A673 (cell line): ENCODE measurements around the gene GOLGA1. TPM values are rescaled to one million over a fixed set of nuclear protein-coding genes. Genes with fewer than 3 reads are reported as not detected.
A peak's percentile ranks its signal among the peaks of the same experiment; 100 is the strongest.
"Not testable (repeated sequence)": the region's sequence is repeated elsewhere in the genome, so short reads cannot be mapped to it uniquely, and the experiment has no call there.

Source experiments
- BruUV-seq: library from RNA; stranded (reverse); fragments of 400-500 nt; replicated peaks from 2 replicates; lab custom pipeline; 2021; lab: Mats Ljungman, UMichigan
- CTCF ChIA-PET: fragments of 300-600 bp; sonication (Branson Sonifier 250); formaldehyde crosslinking; loops from one replicate; lab custom pipeline; 2022; ENCODE audit warnings: antibody characterized with exemption; lab: Charles Lee
- POLR2A ChIA-PET: fragments of 300-600 bp; sonication (Branson Sonifier 250); formaldehyde crosslinking; loops from one replicate; lab custom pipeline; 2022; ENCODE audit warnings: antibody characterized with exemption; ENCODE audit not compliant: low non-redundant PET; lab: Charles Lee
- DNase-seq: peaks from one replicate; pipeline ENCODE4 v3.0.0-alpha.2; 2015; ENCODE audit warnings: low spot score
- H3K27ac ChIP-seq: fragments of 200-600 bp; sonication (generic); 2 replicates; pipeline ENCODE4 v1.5.1; 2016; ENCODE audit warnings: mixed run types, low read depth, mild to moderate bottlenecking, mixed read lengths, antibody characterized with exemption, low read length; ENCODE audit not compliant: poor library complexity, severe bottlenecking
- H3K27me3 ChIP-seq: fragments of 200-600 bp; sonication (generic); replicated peaks from 2 replicates; pipeline ENCODE4 v1.6.1; 2017; ENCODE audit warnings: mixed run types, low read depth, mild to moderate bottlenecking, mixed read lengths, antibody characterized with exemption, low read length; ENCODE audit not compliant: insufficient read depth, poor library complexity
- H3K36me3 ChIP-seq: fragments of 200-600 bp; sonication (generic); 2 replicates; pipeline ENCODE4 v1.6.1; 2016; ENCODE audit warnings: mixed run types, mild to moderate bottlenecking, mixed read lengths, antibody characterized with exemption, low read length; ENCODE audit not compliant: insufficient read depth, poor library complexity, severe bottlenecking
- H3K4me1 ChIP-seq: fragments of 200-600 bp; sonication (generic); 2 replicates; pipeline ENCODE4 v1.6.1; 2017; ENCODE audit warnings: mixed run types, mild to moderate bottlenecking, mixed read lengths, antibody characterized with exemption, low read length; ENCODE audit not compliant: insufficient read depth, poor library complexity, severe bottlenecking
- H3K4me3 ChIP-seq: fragments of 200-600 bp; sonication (generic); 2 replicates; pipeline ENCODE4 v1.5.1; 2016; ENCODE audit warnings: low read depth, mixed run types, mild to moderate bottlenecking, mixed read lengths, low read length; ENCODE audit not compliant: poor library complexity, severe bottlenecking
- H3K9me3 ChIP-seq: fragments of 200-600 bp; sonication (generic); 2 replicates; pipeline ENCODE4 v1.6.1; 2016; ENCODE audit warnings: mixed run types, low read depth, mild to moderate bottlenecking, mixed read lengths, antibody characterized with exemption, low read length; ENCODE audit not compliant: poor library complexity, severe bottlenecking
- CTCF ChIP-seq: fragments of 300-800, 200-600 bp; sonication (generic); conservative IDR thresholded peaks from 2 replicates; pipeline ENCODE4 v1.5.1; 2017; ENCODE audit warnings: low read depth, mild to moderate bottlenecking, antibody characterized with exemption, low read length, moderate library complexity, mixed read lengths
- EZH2 ChIP-seq: fragments of 200-600 bp; sonication (generic); IDR thresholded peaks from 2 replicates; pipeline ENCODE4 v1.6.1; 2017; ENCODE audit warnings: borderline replicate concordance, low read depth, mild to moderate bottlenecking, mixed read lengths, antibody characterized with exemption, low read length; ENCODE audit not compliant: poor library complexity, severe bottlenecking
- intact Hi-C: fragments of 100-400 bp; cut with micrococcal nuclease; formaldehyde crosslinking; loops from one replicate; pipeline ENCODE4 v1.10.0; 2022; ENCODE audit not compliant: unreplicated experiment
- total RNA-seq: library from RNA; stranded (reverse); gene quantifications from 2 replicates; pipeline ENCODE4 v1.2.3, GENCODE V29; 2021

GOLGA1 gene
- total RNA-seq, 1 experiment from 2014 or later = 21.7 TPM

DNA sequence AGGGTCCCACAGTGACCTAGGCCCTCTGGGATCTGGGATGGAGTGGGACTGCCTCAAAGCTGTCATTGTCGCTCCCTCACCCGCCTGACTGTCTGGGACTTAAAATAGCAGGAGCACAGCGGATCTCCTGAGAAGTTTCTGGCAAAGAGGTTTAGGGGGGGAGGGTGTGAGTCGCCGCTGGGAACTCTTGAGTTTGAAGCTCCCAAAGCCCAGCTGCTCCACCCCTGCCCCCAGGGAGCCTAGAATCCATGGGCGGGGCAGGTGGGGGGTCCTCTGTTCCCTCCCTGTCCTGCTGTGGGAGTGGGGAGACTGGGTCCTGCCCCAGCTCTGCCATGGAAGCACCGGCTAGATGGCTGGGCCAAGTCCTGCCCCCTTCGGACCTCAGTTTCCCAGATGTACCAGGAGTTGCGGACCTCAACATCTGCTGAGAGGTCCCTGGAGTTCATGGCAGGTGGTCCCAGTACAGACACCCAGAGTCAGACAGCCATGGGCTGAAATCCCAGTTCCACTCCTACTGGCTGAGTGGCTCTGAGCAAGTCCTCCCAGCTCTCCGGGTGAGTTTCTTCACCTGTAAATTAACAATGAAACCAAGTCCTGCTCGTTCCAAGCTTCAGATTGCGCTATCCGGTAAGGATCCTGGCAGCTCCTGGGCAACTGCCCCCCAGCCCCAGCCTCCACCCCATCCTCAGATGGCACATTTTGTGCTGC, 88.6 kb downstream of the GOLGA1 start:
- H3K9me3 ChIP-seq = no peaks in the 10 kb centered on the region
- no TSS peak for BruUV-seq
- peaks cover 6% of the 10 kb centered on the region for H3K4me1 ChIP-seq
- DNase-seq = no peak
- ChIA-PET CTCF (interaction anchor here (0.8 to 3.0 kb wide), 11 partner anchors 10 to 300 kb away, joined by 3 to 58 read pairs (median 4); partner anchors contain the start of gene NR6A1), POLR2A (no interaction called here)
- TF ChIP-seq EZH2 = no peak
- TF ChIP-seq CTCF = no peak
- H3K36me3 ChIP-seq = peaks cover 8% of the 10 kb centered on the region
- peak overlapping the region; percentile 44 for H3K4me3 ChIP-seq
- no peak overlapping the region for H3K27ac ChIP-seq
- intact Hi-C loops = loop anchor here (5.0 to 10.0 kb wide), 4 partner anchors 235 to 523 kb away; partner anchors contain the start of genes PSMB7 and SCAI
- no peaks in the 10 kb centered on the region for H3K27me3 ChIP-seq

GRCh38 chr9:124849801-124850200, 91.1 kb downstream of the GOLGA1 start:
- intact Hi-C loops = loop anchor here (5.0 to 10.0 kb wide), 4 partner anchors 232 to 525 kb away; partner anchors contain the start of genes PSMB7 and SCAI
- peaks cover 6% of the 10 kb centered on the region for H3K4me1 ChIP-seq
- H3K27ac ChIP-seq = no peak overlapping the region
- H3K36me3 ChIP-seq = no peaks in the 10 kb centered on the region
- H3K4me3 ChIP-seq = no peak overlapping the region
- CTCF ChIA-PET = interaction anchor here (0.8 kb wide), 1 partner anchor 70 kb away, joined by 3 read pairs; no protein-coding TSS in a partner anchor
- no peaks in the 10 kb centered on the region for H3K9me3 ChIP-seq
- no TSS peak for BruUV-seq
- H3K27me3 ChIP-seq = no peaks in the 10 kb centered on the region
- POLR2A ChIA-PET = no interaction called here
- TF ChIP-seq EZH2 = no peak
- TF ChIP-seq CTCF = no peak
- no peak for DNase-seq

DNA sequence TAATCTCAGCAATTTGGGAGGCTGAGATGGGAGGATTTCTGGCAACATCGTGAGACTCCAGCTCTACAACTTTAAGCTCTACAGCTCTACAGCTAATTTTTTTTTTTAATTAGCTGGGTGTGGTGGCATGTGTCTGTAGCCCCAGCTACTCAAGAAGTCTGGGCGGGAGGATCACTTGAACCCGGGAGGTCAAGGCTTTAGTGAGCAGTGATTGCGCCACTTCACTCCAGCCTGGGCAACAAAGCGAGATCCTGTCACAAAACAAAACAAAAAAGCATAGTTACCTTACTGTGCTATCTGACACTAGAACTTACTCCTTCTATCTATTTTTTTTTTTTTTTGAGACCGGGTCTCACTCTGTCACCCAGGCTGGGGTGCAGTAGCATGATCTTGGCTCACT, 93.9 kb downstream of the GOLGA1 start:
- intact Hi-C loops = no loop called here
- BruUV-seq = no TSS peak
- no peak for DNase-seq
- Histone ChIP-seq H3K4me1 (no peaks in the 10 kb centered on the region), H3K36me3 (no peaks in the 10 kb centered on the region), H3K4me3 (no peak overlapping the region), H3K27me3 (no peaks in the 10 kb centered on the region), H3K9me3 (no peaks in the 10 kb centered on the region), H3K27ac (no peak overlapping the region)
- ChIA-PET POLR2A (no interaction called here), CTCF (no interaction called here)
- TF ChIP-seq EZH2 (no peak), CTCF (no peak)

DNA sequence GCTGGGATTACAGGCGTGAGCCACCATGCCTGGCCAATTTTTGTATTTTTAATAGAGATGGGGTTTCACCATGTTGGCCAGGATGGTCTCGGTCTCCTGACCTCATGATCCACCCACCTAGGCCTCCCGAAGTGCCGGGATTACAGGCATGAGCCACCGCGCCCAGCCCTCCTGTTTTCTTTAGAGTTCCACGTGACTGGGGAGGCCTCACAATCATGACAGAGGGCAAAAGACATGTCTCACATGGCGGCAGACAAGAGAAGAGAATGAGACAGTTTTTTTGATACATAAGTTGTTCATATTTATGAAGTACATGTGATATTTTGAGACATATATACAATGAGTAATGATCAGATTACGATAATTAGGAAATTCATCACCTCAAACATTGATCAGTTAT, 94.4 kb downstream of the GOLGA1 start:
- BruUV-seq, H3K27me3 ChIP-seq, H3K36me3 ChIP-seq, POLR2A ChIA-PET, H3K27ac ChIP-seq, intact Hi-C loops, H3K9me3 ChIP-seq, H3K4me3 ChIP-seq, DNase-seq, H3K4me1 ChIP-seq: not testable (repeated sequence)
- CTCF ChIA-PET = interaction anchor here (0.6 kb wide), 1 partner anchor 8 kb away, joined by 3 read pairs; no protein-coding TSS in a partner anchor
